ENCODE data around the gene CCNH. TPM values are rescaled to one million over a fixed set of nuclear protein-coding genes. Genes with fewer than 3 reads are reported as not detected.

The CCNH gene
- total RNA-seq, 1 experiment from 2014 or later = 63.2 TPM

- ChIA-PET POLR2A (no interaction called here), RAD21 (ENCODE audit: low non-redundant PET in 1 of 2, low total read pairs in 2 of 2, uncharacterized antibody in 2 of 2, unreplicated experiment in 2 of 2) (no interaction called here), CTCF (no interaction called here)
- DNase-seq (ENCODE audit: low read depth, low spot score) (no peak), ATAC-seq (no peak)
- Histone ChIP-seq H3K79me2 (ENCODE audit: insufficient read depth, low read length) (no peaks in the 10 kb centered on the region), H3K4me3 (replicated peaks in 1 of 2; ENCODE audit: low read depth in 1 of 2, low read length in 2 of 2) (no peak overlapping the region), H3K9me2 (ENCODE audit: insufficient read depth) (no peaks in the 10 kb centered on the region), H3K9ac (ENCODE audit: low read length) (no peak overlapping the region), H2AFZ (ENCODE audit: low read depth, low read length, poor library complexity, severe bottlenecking) (no peak overlapping the region), H3K9me3 (ENCODE audit: control insufficient read depth in 1 of 2, insufficient read depth in 1 of 2, low read depth in 1 of 2, low read length in 2 of 2) (no peaks in the 10 kb centered on the region), H3K36me3 (ENCODE audit: control insufficient read depth in 1 of 2, insufficient read depth in 2 of 2, low read length in 2 of 2) (no peaks in the 10 kb centered on the region), H4K20me1 (ENCODE audit: insufficient read depth) (no peaks in the 10 kb centered on the region), H3K27me3 (ENCODE audit: insufficient read depth, low read length) (no peaks in the 10 kb centered on the region), H3K27ac (ENCODE audit: low read depth, low read length) (no peak overlapping the region), H3K4me1 (ENCODE audit: control insufficient read depth in 1 of 2, insufficient read depth in 2 of 2, low read length in 2 of 2) (no peaks in the 10 kb centered on the region), H3K4me2 (ENCODE audit: low read length) (no peak overlapping the region)
- intact Hi-C loops (cut with micrococcal nuclease) = loop anchor here (10.0 kb wide), 1 partner anchor 846 kb away; the partner anchor contains the start of gene TMEM161B
- TF ChIP-seq JUND (IDR thresholded peaks at IDR 0.05) (no peak), EGR1 (IDR thresholded peaks at IDR 0.05; ENCODE audit: low read depth) (no peak), RAD21 (IDR thresholded peaks at IDR 0.05; ENCODE audit: low read depth) (no peak), MAX (IDR thresholded peaks at IDR 0.05) (no peak), TCF7L2 (IDR thresholded peaks at IDR 0.05; ENCODE audit: borderline replicate concordance, extremely low read depth, insufficient read depth, insufficient read length) (no peak), CTCF (IDR thresholded peaks at IDR 0.05 in 2 of 3, conservative IDR thresholded peaks at IDR 0.05 in 1 of 3; ENCODE audit: borderline replicate concordance in 1 of 3, insufficient read depth in 1 of 3, low read depth in 2 of 3, low read length in 2 of 3) (no peak), ATF3 (IDR thresholded peaks at IDR 0.05) (no peak), CBX3 (IDR thresholded peaks at IDR 0.05; ENCODE audit: low read depth) (no peak), ZFX (IDR thresholded peaks at IDR 0.05) (no peak), SIN3A (IDR thresholded peaks at IDR 0.05; ENCODE audit: low read depth) (no peak), CEBPB (IDR thresholded peaks at IDR 0.05; ENCODE audit: low read depth) (no peak), ZBTB33 (IDR thresholded peaks at IDR 0.05; ENCODE audit: extremely low read depth, insufficient replicate concordance, low read length) (no peak), EZH2 (IDR thresholded peaks at IDR 0.05) (no peak)
- BruUV-seq (replicated peaks) = no TSS peak
These were observed 5.8 kb upstream of the CCNH start for GRCh38 chr5:87418506-87418905.

Measured in HCT116 (cell line).